GM23248 (cell line): ENCODE results near the gene GUCY2F. TPM values are rescaled to one million over a fixed set of nuclear protein-coding genes. Genes with fewer than 3 reads are reported as not detected.

Experiments used
- DNase-seq: peaks from one replicate; pipeline ENCODE4 v3.0.0-alpha.2; 2015
- H2AFZ ChIP-seq: fragments of 200-600 bp; sonication (generic); 2 replicates; pipeline ENCODE4 v1.6.1; 2016; ENCODE audit warnings: antibody characterized with exemption
- H3F3A ChIP-seq: fragments of 200-600 bp; sonication (generic); 2 replicates; pipeline ENCODE4 v1.6.1; 2016; ENCODE audit warnings: mild to moderate bottlenecking, antibody characterized with exemption, mixed run types; ENCODE audit not compliant: insufficient read depth
- H3K27ac ChIP-seq: fragments of 200-600 bp; sonication (generic); 2 replicates; pipeline ENCODE4 v1.5.1; 2016; ENCODE audit warnings: mild to moderate bottlenecking
- H3K27me3 ChIP-seq: fragments of 200-600 bp; sonication (generic); replicated peaks from 2 replicates; pipeline ENCODE4 v1.6.1; 2016; ENCODE audit warnings: mild to moderate bottlenecking; ENCODE audit not compliant: insufficient read depth
- H3K36me3 ChIP-seq: fragments of 200-600 bp; sonication (generic); 2 replicates; pipeline ENCODE4 v1.6.1; 2016; ENCODE audit warnings: low read depth, mild to moderate bottlenecking
- H3K4me1 ChIP-seq: fragments of 200-600 bp; sonication (generic); 2 replicates; pipeline ENCODE4 v1.6.1; 2016; ENCODE audit warnings: mild to moderate bottlenecking; ENCODE audit not compliant: insufficient read depth
- H3K4me2 ChIP-seq: fragments of 200-600 bp; sonication (generic); one replicate; pipeline ENCODE4 v1.6.1; 2016; ENCODE audit warnings: mild to moderate bottlenecking; ENCODE audit not compliant: unreplicated experiment
- H3K4me3 ChIP-seq: fragments of 200-600 bp; sonication (generic); 2 replicates; pipeline ENCODE4 v1.5.1; 2016; ENCODE audit warnings: mild to moderate bottlenecking
- H3K79me2 ChIP-seq: fragments of 200-600 bp; sonication (generic); 2 replicates; pipeline ENCODE4 v1.6.1; 2016; ENCODE audit warnings: mild to moderate bottlenecking; ENCODE audit not compliant: insufficient read depth
- H3K9ac ChIP-seq: fragments of 200-600 bp; sonication (generic); 2 replicates; pipeline ENCODE4 v1.6.1; 2016; ENCODE audit warnings: mild to moderate bottlenecking
- H3K9me2 ChIP-seq: fragments of 200-600 bp; sonication (generic); 2 replicates; pipeline ENCODE4 v1.6.1; 2016; ENCODE audit warnings: mixed run types, mild to moderate bottlenecking, moderate library complexity; ENCODE audit not compliant: insufficient read depth
- H3K9me3 ChIP-seq: fragments of 200-600 bp; sonication (generic); one replicate; pipeline ENCODE4 v1.6.1; 2017; ENCODE audit warnings: low read depth
- H4K20me1 ChIP-seq: fragments of 200-600 bp; sonication (generic); 2 replicates; pipeline ENCODE4 v1.6.0; 2016; ENCODE audit not compliant: insufficient read depth
- EZH2 ChIP-seq: fragments of 200-600 bp; sonication (generic); IDR thresholded peaks from 2 replicates; pipeline ENCODE4 v1.6.1; 2018; ENCODE audit warnings: antibody characterized with exemption, mild to moderate bottlenecking; ENCODE audit not compliant: insufficient read depth, poor library complexity, severe bottlenecking
- EZH2phosphoT487 ChIP-seq: fragments of 200-600 bp; sonication (generic); IDR thresholded peaks from 2 replicates; pipeline ENCODE4 v1.6.1; 2018; ENCODE audit warnings: antibody characterized with exemption, moderate library complexity, mild to moderate bottlenecking, low read depth; ENCODE audit not compliant: insufficient read depth
- WGBS, 2 experiments: methylation state at CpG; one replicate each; pipeline ENCODE4 v1.1.6; 2015 to 2017; ENCODE audit warnings: low lambda C conversion rate in 2 of 2, low coverage in 1 of 2; ENCODE audit errors: missing lambda C conversion rate in 2 of 2; 5-methylcytosine and 5-hydroxymethylcytosine counted together
- in situ Hi-C: fragments of 300-500 bp; cut with MboI; formaldehyde crosslinking; loops from 2 replicates; pipeline ENCODE4 v1.15.0; 2020
- polyA plus RNA-seq: library from polyadenylated mRNA; unstranded; fragments of >200 nt; fragmentation: Nextera tagmentation; extraction: Ambion mirVana; gene quantifications from 2 replicates; pipeline ENCODE4 v1.2.1, GENCODE V29; 2016
- total RNA-seq: library from RNA; depleted of rRNA; stranded (reverse); fragments of >200 nt; shearing (Covaris generic); gene quantifications from 2 replicates; pipeline ENCODE4 v1.2.3, GENCODE V29; 2014

The GUCY2F gene
- total and polyA plus RNA-seq, 2 experiments from 2014 or later, result not detected

DNA sequence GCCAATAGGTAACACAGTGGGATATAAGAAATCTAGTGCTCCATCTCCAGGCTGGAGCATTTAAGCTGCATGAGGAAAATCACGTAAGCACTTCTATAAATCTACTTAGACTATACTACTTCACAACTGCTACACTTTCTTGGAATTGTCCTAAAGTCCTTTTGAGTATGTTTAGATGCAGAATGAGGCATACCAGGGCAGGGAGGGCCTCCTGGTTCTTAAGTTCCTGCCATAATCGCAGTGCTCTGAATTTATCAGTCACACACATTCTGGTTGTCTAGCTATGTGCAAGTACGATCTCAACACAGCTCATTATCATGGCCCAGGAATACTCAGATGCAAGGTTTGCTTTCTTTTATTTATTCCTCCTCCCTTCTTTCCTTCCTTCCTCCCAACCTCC is 130.3 kb downstream of the GUCY2F start:
- in situ Hi-C loops, result no loop called here
- DNase-seq, result no peak
- no peak overlapping the region for H3K9ac ChIP-seq
- 25 to 38% methylated on average over 3 of the region's 3 CpGs for WGBS, 2 experiments
- no peak overlapping the region for H3K4me3 ChIP-seq
- TF ChIP-seq EZH2phosphoT487 (no peak), EZH2 (no peak)
- H3F3A ChIP-seq, result no peaks in the 10 kb centered on the region
- no peaks in the 10 kb centered on the region for H3K27me3 ChIP-seq
- H4K20me1 ChIP-seq, result no peaks in the 10 kb centered on the region
- no peak overlapping the region for H2AFZ ChIP-seq
- H3K36me3 ChIP-seq, result no peaks in the 10 kb centered on the region
- 0 out of 2 replicates have a peak, but pooled peaks cover 10% of the 10 kb centered on the region for H3K4me1 ChIP-seq
- H3K9me2 ChIP-seq, result no peaks in the 10 kb centered on the region
- H3K27ac ChIP-seq, result no peak overlapping the region
- no peaks in the 10 kb centered on the region for H3K79me2 ChIP-seq
- no peaks in the 10 kb centered on the region for H3K9me3 ChIP-seq
- H3K4me2 ChIP-seq, result no peak overlapping the region

DNA sequence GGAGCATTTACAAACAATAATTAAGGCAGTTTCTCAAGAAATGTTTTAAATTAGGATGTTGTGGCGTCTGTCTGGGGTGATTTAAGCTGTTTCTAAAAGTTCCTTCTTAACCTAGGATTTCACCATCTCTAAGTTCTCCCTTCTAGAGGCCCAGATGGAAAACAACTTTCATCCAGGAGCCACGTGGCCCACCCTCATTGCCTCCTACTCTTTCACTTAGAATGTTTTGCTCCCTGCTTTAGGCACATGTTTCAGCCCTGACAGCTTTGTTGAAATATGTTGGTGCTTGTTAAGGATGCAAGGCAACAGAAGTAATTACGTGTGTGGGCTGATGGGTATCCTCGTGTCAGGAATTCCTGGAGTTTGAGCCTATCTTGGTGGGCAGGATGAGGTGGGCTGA is 131.3 kb downstream of the GUCY2F start:
- Histone ChIP-seq H3F3A (no peaks in the 10 kb centered on the region), H3K9ac (no peak overlapping the region), H3K36me3 (no peaks in the 10 kb centered on the region), H3K27ac (no peak overlapping the region), H3K4me2 (no peak overlapping the region), H3K4me3 (no peak overlapping the region), H3K9me2 (no peaks in the 10 kb centered on the region), H3K79me2 (no peaks in the 10 kb centered on the region), H3K4me1 (0 out of 2 replicates have a peak, but pooled peaks cover 10% of the 10 kb centered on the region), H4K20me1 (no peaks in the 10 kb centered on the region), H2AFZ (no peak overlapping the region), H3K27me3 (no peaks in the 10 kb centered on the region), H3K9me3 (no peaks in the 10 kb centered on the region)
- TF ChIP-seq EZH2phosphoT487 (no peak), EZH2 (no peak)
- whole genome bisulfite sequencing, 2 experiments, result 53 to 60% methylated on average over 4 of the region's 4 CpGs
- DNase-seq, result no peak
- in situ Hi-C loops, result no loop called here

DNA sequence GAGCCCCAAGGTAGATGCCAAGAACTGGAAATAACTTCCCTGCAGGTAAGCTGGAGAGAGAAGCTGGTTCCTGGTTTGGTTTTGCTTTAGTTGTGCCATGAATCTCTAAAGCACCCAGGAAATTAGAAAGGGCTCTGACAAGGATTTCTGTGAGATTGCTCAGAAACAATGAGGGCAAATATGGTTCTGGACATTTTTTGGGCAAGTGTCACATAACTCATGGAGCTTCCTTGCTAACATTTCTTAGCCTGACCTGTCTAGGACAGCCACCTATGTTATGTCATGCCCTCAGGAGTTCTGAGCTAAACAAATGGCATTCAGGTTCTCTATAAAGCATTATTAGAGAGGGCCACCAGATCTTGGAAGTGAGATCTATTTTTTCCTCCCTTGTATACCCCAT is 131.8 kb downstream of the GUCY2F start:
- H2AFZ ChIP-seq, result no peak overlapping the region
- no peaks in the 10 kb centered on the region for H3F3A ChIP-seq
- no peaks in the 10 kb centered on the region for H3K9me3 ChIP-seq
- no peak overlapping the region for H3K27ac ChIP-seq
- TF ChIP-seq EZH2 (no peak), EZH2phosphoT487 (no peak)
- H4K20me1 ChIP-seq, result no peaks in the 10 kb centered on the region
- H3K9me2 ChIP-seq, result no peaks in the 10 kb centered on the region
- no peak overlapping the region for H3K4me2 ChIP-seq
- no peak overlapping the region for H3K9ac ChIP-seq
- 0 out of 2 replicates have a peak, but pooled peaks cover 10% of the 10 kb centered on the region for H3K4me1 ChIP-seq
- no peak for DNase-seq
- in situ Hi-C loops, result no loop called here
- no peaks in the 10 kb centered on the region for H3K79me2 ChIP-seq
- H3K27me3 ChIP-seq, result no peaks in the 10 kb centered on the region
- no peaks in the 10 kb centered on the region for H3K36me3 ChIP-seq
- H3K4me3 ChIP-seq, result no peak overlapping the region

DNA sequence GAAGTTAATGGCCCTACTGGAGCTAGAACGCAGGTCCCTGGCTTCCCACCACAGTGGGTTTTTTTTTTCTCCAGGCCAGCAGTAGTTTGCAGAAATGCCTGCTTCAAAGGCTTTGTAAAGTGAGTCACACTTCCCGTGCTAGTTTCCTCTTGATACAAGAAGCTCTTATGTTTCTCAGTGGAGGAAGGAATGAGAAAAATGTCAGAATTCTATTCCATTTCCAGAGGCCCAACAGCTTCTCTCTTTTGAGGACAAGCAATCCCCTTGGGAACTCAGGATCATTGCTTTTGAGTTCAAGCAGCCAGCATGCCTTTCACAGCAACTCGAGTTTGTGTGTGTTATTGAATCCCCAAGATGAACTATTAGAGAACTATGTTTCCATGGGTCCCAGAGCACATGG is 134.3 kb downstream of the GUCY2F start:
- no peak overlapping the region for H3K9ac ChIP-seq
- WGBS, 2 experiments, result 0 to 3% methylated on average over 3 of the region's 3 CpGs
- TF ChIP-seq EZH2, result no peak
- no peak for TF ChIP-seq EZH2phosphoT487
- no peaks in the 10 kb centered on the region for H3F3A ChIP-seq
- H3K4me3 ChIP-seq, result no peak overlapping the region
- no peaks in the 10 kb centered on the region for H3K27me3 ChIP-seq
- H3K27ac ChIP-seq, result no peak overlapping the region
- no peaks in the 10 kb centered on the region for H3K36me3 ChIP-seq
- in situ Hi-C loops, result no loop called here
- peak; percentile 53 for DNase-seq
- H3K9me3 ChIP-seq, result no peaks in the 10 kb centered on the region
- H2AFZ ChIP-seq, result no peak overlapping the region
- no peak overlapping the region for H3K4me2 ChIP-seq
- H3K4me1 ChIP-seq, result 0 out of 2 replicates have a peak, but pooled peaks cover 10% of the 10 kb centered on the region
- no peaks in the 10 kb centered on the region for H3K9me2 ChIP-seq
- H4K20me1 ChIP-seq, result no peaks in the 10 kb centered on the region
- H3K79me2 ChIP-seq, result no peaks in the 10 kb centered on the region

DNA sequence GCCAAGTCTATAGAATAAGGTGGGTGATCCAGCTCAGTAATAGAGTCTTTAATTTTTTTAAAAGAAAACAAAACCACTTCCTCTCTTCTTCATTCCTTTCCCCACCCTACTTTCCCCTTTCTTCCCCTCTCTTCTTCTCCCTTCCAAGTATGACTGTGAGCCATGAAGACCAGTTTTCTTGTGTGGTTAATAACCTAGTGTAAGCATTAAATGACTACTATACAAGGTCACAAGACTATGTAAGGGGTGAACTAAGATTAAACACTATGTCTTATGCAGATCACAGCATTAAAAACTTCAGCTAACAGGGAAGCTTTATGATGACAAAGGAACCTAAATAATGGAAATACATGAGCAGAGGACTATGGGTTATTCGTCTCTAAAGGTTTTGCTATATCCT is 135.4 kb downstream of the GUCY2F start:
- H3K27ac ChIP-seq, result no peak overlapping the region
- H3F3A ChIP-seq, result no peaks in the 10 kb centered on the region
- 47 to 57% methylated on average over 1 of the region's 1 CpG for WGBS, 2 experiments
- H3K4me2 ChIP-seq, result no peak overlapping the region
- H3K4me1 ChIP-seq, result 0 out of 2 replicates have a peak, but pooled peaks cover 10% of the 10 kb centered on the region
- H3K9me3 ChIP-seq, result no peaks in the 10 kb centered on the region
- TF ChIP-seq EZH2 (no peak), EZH2phosphoT487 (no peak)
- no peak overlapping the region for H2AFZ ChIP-seq
- H3K27me3 ChIP-seq, result no peaks in the 10 kb centered on the region
- no peaks in the 10 kb centered on the region for H3K9me2 ChIP-seq
- H3K79me2 ChIP-seq, result no peaks in the 10 kb centered on the region
- no peak for DNase-seq
- no peaks in the 10 kb centered on the region for H3K36me3 ChIP-seq
- in situ Hi-C loops, result no loop called here
- no peaks in the 10 kb centered on the region for H4K20me1 ChIP-seq
- H3K4me3 ChIP-seq, result no peak overlapping the region
- H3K9ac ChIP-seq, result no peak overlapping the region
